HEK293 (cell line): ENCODE results near the gene PPFIBP1.

Experiments used
- CTCF ChIA-PET: fragments of 350-600 bp; formaldehyde crosslinking; extraction: SDS; loops from one replicate; lab custom pipeline; 2021; ENCODE audit warnings: antibody characterized with exemption; lab: Yijun Ruan, JAX
- POLR2A ChIA-PET: fragments of 300-600 bp; formaldehyde crosslinking; extraction: SDS; loops from one replicate; lab custom pipeline; 2020; ENCODE audit warnings: antibody characterized with exemption, inconsistent platforms; lab: Yijun Ruan, JAX
- H3K27ac ChIP-seq: fragments of 200-500 bp; sonication (Bioruptor generic); 2 replicates; pipeline ENCODE4 v1.5.1; 2014; ENCODE audit warnings: low read depth, low read length, control low read depth, inconsistent platforms; ENCODE audit errors: extremely low read depth
- H3K36me3 ChIP-seq, 2 experiments: fragments of 200-500 bp in 1 of 2; sonication (Bioruptor generic) in 1 of 2; 1 replicate in 1 of 2; 2 replicates in 1 of 2; pipeline ENCODE4 v1.5.1; 2014 to 2017; ENCODE audit warnings: inconsistent platforms in 2 of 2, low read length in 2 of 2; ENCODE audit not compliant: control insufficient read depth in 2 of 2, insufficient read depth in 1 of 2
- H3K4me1 ChIP-seq: fragments of 200-500 bp; sonication (Bioruptor generic); 2 replicates; pipeline ENCODE4 v1.5.1; 2014; ENCODE audit warnings: mild to moderate bottlenecking, low read length, inconsistent platforms; ENCODE audit not compliant: control insufficient read depth, insufficient read depth
- H3K4me3 ChIP-seq: 2 replicates; pipeline ENCODE4 v1.5.1; 2011; ENCODE audit warnings: low read depth, mild to moderate bottlenecking, control low read depth, low read length, moderate library complexity
- H3K9me3 ChIP-seq: fragments of 200-500 bp; sonication (Bioruptor generic); 2 replicates; pipeline ENCODE4 v1.5.1; 2014; ENCODE audit warnings: low read depth, low read length, inconsistent platforms; ENCODE audit not compliant: control insufficient read depth, insufficient read depth
- BCL11B ChIP-seq: fragments of 450-650 bp; formaldehyde crosslinking; IDR thresholded peaks from 2 replicates; pipeline ENCODE4 v1.5.1; 2016; ENCODE audit warnings: low read depth, missing biosample characterization, missing genetic modification characterization
- EGR2 ChIP-seq: fragments of 450-650 bp; formaldehyde crosslinking; IDR thresholded peaks from 2 replicates; pipeline ENCODE4 v1.5.1; 2016; ENCODE audit warnings: low read depth, missing biosample characterization, missing genetic modification characterization
- TRIM28 ChIP-seq: IDR thresholded peaks from 2 replicates; pipeline ENCODE4 v1.6.1; 2011; ENCODE audit warnings: low read length, control low read depth, borderline replicate concordance
- YY2 ChIP-seq: fragments of 450-650 bp; formaldehyde crosslinking; IDR thresholded peaks from 2 replicates; pipeline ENCODE4 v1.5.1; 2016; ENCODE audit warnings: missing biosample characterization, missing genetic modification characterization
- ZBTB11 ChIP-seq: fragments of 450-650 bp; formaldehyde crosslinking; conservative IDR thresholded peaks from 2 replicates; pipeline ENCODE4 v1.5.1; 2016; ENCODE audit warnings: low read depth, missing biosample characterization, missing genetic modification characterization
- ZNF138 ChIP-seq: fragments of 450-650 bp; formaldehyde crosslinking; IDR thresholded peaks from 2 replicates; pipeline ENCODE4 v1.5.1; 2016; ENCODE audit warnings: missing biosample characterization, missing genetic modification characterization, borderline replicate concordance
- ZNF184 ChIP-seq: fragments of 450-650 bp; IDR thresholded peaks from 2 replicates; pipeline ENCODE4 v1.5.1; 2018; ENCODE audit warnings: missing biosample characterization, mild to moderate bottlenecking, missing genetic modification characterization
- ZNF341 ChIP-seq: fragments of 450-650 bp; formaldehyde crosslinking; IDR thresholded peaks from 2 replicates; pipeline ENCODE4; 2016; ENCODE audit warnings: low read depth, missing biosample characterization, missing genetic modification characterization
- ZNF366 ChIP-seq: fragments of 450-650 bp; formaldehyde crosslinking; conservative IDR thresholded peaks from 2 replicates; pipeline ENCODE4 v1.5.1; 2016; ENCODE audit warnings: missing biosample characterization, missing genetic modification characterization
- ZNF521 ChIP-seq: fragments of 450-650 bp; formaldehyde crosslinking; IDR thresholded peaks from 2 replicates; pipeline ENCODE4 v1.5.1; 2017; ENCODE audit warnings: missing biosample characterization, mild to moderate bottlenecking, missing genetic modification characterization
- ZNF626 ChIP-seq: fragments of 450-650 bp; sonication (Bioruptor Pico); formaldehyde crosslinking; IDR thresholded peaks from 2 replicates; pipeline ENCODE4 v1.5.1; 2018; ENCODE audit warnings: missing biosample characterization, missing genetic modification characterization, inconsistent platforms
- ZNF664 ChIP-seq: fragments of 450-650 bp; formaldehyde crosslinking; IDR thresholded peaks from 2 replicates; pipeline ENCODE4 v1.5.1; 2016; ENCODE audit warnings: missing biosample characterization, missing genetic modification characterization
- ZNF776 ChIP-seq: fragments of 450-650 bp; formaldehyde crosslinking; IDR thresholded peaks from 2 replicates; pipeline ENCODE4 v1.5.0; 2017; ENCODE audit warnings: missing biosample characterization, missing genetic modification characterization, borderline replicate concordance
- TF ChIP-seq, protein P1 (sequence below): fragments of 450-650 bp; formaldehyde crosslinking; IDR thresholded peaks from 2 replicates; pipeline ENCODE4 v1.5.1; 2017; ENCODE audit warnings: missing biosample characterization, missing genetic modification characterization

PPFIBP1 gene

GRCh38 chr12:27505761-27506160 is 18.2 kb upstream of the PPFIBP1 start:
- Histone ChIP-seq H3K4me3 (no peak overlapping the region), H3K9me3 (no peaks in the 10 kb centered on the region), H3K36me3 (no peaks in the 10 kb centered on the region), H3K4me1 (no peaks in the 10 kb centered on the region), H3K27ac (no peak overlapping the region)
- TF ChIP-seq YY2 (tag by site-specific recombination) (no peak), ZNF138 (no peak)
- ChIA-PET POLR2A (interaction anchor here (1.0 kb wide), 1 partner anchor 18 kb away, joined by 3 read pairs; the partner anchor contains the start of gene PPFIBP1), CTCF (interaction anchor here (1.2 kb wide), 1 partner anchor 9 kb away, joined by 3 read pairs; no protein-coding TSS in a partner anchor)

GRCh38 chr12:27506645-27507189 is 17.3 kb upstream of the PPFIBP1 start:
- CTCF ChIA-PET, result no interaction called here
- no peak for TF ChIP-seq ZNF664 (tag by site-specific recombination)
- peak; percentile 94 for TF ChIP-seq ZNF184 (tag by site-specific recombination)
- TF ChIP-seq, all 188 proteins: peak for 1
- POLR2A ChIA-PET, result no interaction called here
- H3K4me1 ChIP-seq, result no peaks in the 10 kb centered on the region
- no peaks in the 10 kb centered on the region for H3K36me3 ChIP-seq
- no peak overlapping the region for H3K27ac ChIP-seq
- no peaks in the 10 kb centered on the region for H3K9me3 ChIP-seq
- no peak overlapping the region for H3K4me3 ChIP-seq

- TF ChIP-seq ZNF341 (tag by site-specific recombination) (no peak), ZBTB11 (tag by site-specific recombination) (no peak), ZNF521 (tag by site-specific recombination) (no peak), EGR2 (no peak), ZNF776 (tag by site-specific recombination) (no peak), ZNF626 (tag by site-specific recombination) (no peak), TRIM28 (no peak), BCL11B (tag by site-specific recombination) (no peak), ZNF366 (tag by site-specific recombination) (no peak)
- TF ChIP-seq, protein P1, sequence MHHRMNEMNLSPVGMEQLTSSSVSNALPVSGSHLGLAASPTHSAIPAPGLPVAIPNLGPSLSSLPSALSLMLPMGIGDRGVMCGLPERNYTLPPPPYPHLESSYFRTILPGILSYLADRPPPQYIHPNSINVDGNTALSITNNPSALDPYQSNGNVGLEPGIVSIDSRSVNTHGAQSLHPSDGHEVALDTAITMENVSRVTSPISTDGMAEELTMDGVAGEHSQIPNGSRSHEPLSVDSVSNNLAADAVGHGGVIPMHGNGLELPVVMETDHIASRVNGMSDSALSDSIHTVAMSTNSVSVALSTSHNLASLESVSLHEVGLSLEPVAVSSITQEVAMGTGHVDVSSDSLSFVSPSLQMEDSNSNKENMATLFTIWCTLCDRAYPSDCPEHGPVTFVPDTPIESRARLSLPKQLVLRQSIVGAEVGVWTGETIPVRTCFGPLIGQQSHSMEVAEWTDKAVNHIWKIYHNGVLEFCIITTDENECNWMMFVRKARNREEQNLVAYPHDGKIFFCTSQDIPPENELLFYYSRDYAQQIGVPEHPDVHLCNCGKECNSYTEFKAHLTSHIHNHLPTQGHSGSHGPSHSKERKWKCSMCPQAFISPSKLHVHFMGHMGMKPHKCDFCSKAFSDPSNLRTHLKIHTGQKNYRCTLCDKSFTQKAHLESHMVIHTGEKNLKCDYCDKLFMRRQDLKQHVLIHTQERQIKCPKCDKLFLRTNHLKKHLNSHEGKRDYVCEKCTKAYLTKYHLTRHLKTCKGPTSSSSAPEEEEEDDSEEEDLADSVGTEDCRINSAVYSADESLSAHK (tag by site-specific recombination), result no peak
- TF ChIP-seq, all 188 proteins: peak for 0
- H3K36me3 ChIP-seq, result no peaks in the 10 kb centered on the region
- POLR2A ChIA-PET, result no interaction called here
- no peak overlapping the region for H3K4me3 ChIP-seq
- CTCF ChIA-PET, result no interaction called here
- no peaks in the 10 kb centered on the region for H3K4me1 ChIP-seq
- no peaks in the 10 kb centered on the region for H3K9me3 ChIP-seq
- no peak overlapping the region for H3K27ac ChIP-seq
Observed at GRCh38 chr12:27508736-27509431, 15.1 kb upstream of the PPFIBP1 start.
